ENCODE measurements around the gene SLC24A3.

SLC24A3 gene

DNA sequence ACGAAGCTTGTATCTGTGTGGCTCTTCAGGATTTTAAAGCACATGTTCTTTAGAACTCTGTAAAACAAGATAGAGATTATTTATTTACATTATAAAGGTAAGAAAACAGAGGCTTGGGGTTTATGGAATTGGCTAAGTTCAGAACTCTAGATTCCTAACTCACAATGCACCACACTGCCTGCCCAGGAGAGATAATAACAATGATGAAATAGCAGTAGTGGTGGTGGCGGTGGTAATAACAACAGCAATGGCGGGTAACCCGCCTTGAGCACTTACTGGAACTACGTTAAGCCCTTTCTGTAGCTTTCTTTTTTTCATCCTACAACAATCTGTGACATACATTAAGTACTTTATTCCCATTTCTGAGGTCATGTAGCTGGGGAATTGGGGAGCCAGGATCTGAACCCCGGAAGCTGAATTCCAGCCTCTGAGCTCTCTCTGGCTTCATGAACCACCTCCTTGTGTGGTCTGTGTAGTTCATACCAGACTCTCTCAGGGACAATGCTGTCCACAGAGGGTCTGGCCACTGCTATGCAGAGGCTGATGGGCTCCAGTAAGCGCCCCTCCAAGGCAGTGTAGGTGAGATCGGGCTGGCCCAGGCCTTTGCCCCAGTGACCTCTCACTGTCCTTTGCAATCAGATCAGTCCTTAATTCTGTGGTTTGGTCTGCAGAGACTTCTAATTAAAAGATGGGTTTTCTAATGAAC lies 260.9 kb downstream of the SLC24A3 start:
- DNase-seq: no peak

DNA sequence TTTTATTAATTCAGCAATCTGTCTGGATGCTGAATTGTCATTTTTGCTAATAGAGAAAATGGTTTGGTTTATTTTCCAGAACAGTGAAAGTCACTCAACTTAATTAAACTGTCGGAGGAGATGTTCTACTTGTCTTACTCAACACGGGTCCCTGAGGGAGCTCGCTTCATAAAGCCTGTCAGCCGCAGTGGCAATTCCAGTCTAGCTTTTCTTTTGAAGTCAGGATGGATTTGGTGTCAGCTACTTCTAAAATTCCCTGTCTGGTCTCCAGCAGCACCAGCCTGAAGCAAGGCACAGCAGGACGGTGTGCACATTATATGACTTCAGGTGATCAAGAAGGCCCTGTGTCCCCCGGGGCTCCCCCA lies 261.5 kb downstream of the SLC24A3 start:
- DNase-seq: no peak

DNA sequence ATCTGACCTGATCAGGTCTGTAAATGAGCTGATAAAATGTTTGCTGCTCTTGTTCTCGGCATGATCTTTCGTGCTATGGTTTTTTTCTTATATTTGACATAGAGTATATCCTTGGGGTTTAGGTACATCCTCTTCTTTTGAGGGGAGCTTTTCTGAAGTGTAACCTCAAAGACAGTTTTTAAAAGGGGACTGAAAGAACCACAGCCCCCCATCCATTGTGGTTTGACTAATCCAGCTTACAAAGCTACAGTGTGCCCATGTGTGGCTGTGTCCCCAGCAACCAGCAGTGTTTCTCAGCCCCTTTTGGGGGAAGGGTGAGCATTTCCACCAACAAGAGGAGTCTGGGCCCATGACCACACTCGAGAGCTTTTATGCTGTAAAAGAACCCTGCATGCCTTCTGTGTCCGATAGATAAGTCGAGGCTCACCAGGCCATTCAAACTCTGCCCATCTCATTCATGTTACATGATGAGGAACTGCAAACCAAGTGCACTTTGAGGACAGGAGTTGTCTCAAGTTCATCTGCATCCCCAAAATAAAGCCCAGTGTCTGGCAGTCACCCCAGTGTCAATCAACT lies 266.0 kb downstream of the SLC24A3 start:
- DNase-seq: no peak

DNA sequence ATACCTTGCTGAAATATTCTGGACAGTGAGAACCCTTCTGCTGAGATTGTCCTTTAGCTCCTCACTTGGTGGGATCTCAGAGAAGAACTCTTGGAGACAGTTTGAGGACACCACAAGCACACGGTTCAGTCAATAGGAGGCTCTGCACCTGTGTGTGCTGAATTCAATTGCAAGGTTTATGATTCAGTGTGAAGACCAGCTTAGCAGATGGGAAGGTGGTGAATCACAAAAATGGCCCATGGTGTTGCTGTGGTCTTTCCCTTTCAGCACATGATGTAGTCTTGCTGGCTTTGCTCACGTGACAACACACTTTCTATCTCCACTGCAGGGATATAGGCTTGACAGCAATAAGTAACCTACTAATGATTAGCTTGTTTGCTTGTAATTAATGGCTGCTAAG lies 270.3 kb downstream of the SLC24A3 start:
- no peak for DNase-seq

DNA sequence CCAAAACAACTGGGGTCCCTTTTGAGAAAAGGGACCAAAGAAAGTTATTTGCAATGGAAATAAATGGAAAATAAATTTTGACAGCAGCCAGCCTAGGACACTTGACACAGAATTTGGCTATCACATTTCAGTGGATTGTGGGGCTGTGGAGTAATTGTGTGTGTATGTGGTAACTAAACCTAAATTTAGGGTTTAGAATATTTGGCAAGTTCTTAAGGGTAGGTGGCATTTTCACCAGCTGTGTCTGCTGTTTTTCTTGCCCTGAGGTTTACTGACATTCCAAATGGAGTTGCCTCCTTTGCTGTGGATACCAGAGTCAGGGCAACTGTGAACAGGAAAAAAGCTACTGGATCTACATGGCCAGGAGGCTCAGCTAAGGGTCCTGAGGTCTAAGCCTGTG lies 270.9 kb downstream of the SLC24A3 start:
- no peak for DNase-seq

DNA sequence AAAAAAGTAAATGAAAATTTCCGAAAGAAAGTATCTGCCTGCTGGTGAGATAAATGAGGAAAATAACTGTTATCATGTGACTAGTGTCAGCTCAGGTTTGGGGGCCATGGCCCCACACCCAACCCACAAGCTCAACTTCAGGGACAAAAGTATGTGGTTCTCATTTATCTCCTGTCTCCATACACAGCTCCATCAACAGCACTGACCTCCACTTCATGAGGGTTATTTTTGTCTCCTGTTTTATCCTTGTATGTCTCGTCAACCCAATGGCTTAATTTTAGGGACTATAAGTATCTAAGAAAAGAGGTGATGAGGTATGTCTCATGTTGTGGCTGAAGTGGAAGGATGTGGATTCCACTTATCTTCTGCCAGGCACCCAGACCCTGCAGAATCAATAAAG lies 274.0 kb downstream of the SLC24A3 start:
- no peak for DNase-seq

DNA sequence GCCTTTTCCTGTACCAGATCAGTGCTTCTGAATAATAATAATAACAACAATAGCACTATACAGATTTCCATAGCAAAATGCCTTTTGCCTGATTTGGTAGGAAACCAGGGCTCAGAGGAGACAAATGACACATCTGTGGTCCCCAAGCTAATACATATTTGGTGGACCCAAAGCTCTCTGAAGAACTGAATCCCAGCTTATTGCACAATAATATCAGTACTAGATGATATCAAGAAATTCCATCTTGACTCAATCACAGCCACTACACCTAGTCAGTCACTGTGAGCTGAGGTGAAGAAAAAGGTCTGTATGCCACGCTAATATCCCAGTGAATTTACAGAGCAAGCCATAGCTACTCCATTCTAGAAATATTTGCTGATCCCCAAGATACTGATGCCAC lies 275.0 kb downstream of the SLC24A3 start:
- no peak for DNase-seq

DNA sequence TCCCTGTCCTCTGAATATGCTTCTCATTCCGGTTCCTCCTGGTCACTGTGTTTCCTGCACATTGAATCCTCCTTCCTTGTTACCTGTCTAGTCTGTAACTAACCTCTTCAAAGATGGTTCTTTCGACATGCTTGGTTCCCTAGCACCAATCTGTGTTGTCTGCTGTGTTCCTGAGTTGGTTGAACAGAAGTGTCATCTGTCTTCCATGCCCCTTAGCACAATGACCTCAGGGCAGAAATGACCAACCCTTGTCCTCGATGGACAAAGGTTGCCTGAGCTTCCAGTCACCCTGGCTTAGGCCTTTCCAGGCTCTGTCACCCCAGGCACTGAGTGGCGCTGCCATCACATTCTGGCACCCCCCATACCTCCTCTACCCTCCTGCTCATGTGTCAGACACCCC lies 278.8 kb downstream of the SLC24A3 start:
- DNase-seq: no peak

DNA sequence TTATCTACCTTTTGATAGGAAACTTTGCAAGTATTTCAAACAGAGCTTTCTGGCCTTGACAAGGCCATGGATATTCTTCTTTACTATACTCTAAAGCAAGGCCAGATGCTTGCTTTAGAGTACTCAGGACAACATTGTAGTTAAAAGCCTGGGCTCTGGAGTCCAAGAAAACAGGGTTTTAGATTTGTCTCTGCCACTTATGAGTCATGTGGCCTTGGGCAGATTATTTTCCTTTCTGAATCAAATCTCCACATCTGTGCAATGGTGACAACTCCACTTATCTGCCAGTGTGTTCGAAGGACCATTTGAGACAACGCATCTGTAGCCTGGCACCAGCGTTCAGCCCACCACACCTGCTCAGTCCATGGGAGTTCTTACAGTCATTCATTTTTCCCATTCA lies 279.7 kb downstream of the SLC24A3 start:
- DNase-seq: no peak

DNA sequence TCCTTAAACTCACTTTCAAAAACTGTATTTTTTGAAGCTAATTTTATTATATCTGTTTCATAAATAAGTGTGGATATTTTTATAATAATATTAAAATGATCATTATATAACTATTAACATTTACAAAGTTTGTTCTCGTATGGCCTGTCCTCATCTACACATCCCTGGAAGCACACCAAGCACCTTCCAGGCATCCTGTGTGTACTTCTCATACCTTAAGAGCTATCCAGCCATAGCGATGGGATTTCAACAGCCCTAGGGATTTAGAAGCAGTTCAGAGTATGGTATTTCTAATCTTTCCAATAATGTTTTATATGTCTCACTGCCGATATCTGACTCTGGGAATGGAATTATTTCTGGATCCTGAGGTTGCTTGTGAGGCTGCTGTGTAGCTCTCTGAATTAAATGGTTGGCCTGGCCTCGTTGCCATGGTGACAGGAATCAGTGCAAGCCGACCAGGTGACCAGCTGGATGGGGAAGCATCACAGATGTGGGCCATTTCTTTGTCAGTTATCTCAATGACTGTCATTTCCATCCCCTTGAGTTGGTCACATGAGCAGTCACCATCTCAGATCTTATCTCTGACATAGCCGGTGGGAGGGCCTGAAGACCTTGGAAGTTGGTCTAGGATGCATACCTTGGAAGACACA lies 280.4 kb downstream of the SLC24A3 start:
- no peak for DNase-seq

DNA sequence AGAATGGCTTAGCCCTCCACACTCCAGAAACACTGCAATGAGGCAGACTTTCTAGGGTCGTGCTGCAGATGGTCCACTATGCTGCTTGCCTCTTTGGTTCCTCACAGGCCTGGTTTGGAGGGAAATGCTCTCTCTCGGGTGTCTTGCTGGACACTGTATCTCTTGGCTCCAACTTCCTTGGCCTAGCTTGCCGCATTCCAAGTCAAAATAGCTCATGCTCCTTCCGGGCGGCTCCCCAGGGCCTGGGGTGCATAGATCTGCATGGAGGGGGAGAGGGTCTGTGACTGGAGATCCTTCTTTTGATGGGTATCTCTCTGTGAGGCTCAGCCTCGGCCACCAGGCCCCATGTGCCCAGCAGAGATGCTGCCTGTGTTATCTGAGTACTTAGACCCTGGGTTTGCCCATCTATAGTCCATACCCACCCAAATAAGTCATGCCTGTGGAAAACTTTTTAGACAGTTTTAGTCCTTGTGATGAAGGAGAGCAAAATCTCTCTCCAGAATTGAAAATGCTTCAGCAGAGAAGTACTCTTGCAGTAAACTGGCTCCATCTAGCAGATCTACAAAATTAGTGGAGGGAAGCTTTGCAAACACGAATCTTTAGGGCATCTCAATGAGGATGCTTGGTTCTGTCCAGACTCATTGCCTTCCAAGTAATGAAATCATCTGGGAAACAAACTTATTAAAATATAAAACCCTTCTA lies 281.5 kb downstream of the SLC24A3 start:
- DNase-seq: no peak

DNA sequence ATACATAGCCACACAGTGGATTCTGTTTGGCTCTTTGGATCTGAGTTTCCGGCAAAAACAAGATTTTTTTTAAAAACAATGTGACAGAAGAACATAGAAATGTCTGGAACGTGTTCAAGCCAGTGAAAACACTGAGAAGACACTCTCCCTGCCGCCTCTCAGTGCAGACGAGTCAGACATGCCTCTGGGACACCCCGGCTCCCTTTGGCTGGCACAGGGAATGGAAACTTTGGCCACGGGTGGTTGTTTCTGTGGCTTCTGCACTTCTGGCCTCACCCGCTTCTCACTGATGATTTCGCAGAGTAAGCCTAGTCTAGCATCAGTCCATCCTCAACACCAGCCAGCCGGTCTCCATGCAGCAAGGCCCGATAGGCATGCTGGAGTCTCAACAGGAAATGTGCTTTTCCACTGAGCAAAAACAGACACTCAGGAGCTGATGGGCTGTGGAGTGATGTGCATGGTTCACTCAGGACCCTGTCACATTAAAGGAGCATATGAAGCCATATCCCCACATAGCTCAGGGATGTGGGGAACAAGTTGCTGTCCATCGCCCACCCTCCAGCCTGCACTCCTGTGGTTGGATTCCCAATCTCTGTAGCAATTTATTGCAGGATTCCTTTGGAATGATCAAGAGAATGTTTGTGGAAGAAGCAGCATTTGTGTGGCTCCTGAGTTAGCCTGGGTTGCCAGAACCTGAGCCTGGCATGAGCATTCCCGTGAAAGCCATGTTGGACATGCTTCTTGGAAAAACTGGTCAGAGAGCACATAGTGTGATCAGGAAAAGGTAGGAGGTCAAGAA lies 283.7 kb downstream of the SLC24A3 start:
- DNase-seq: no peak

DNA sequence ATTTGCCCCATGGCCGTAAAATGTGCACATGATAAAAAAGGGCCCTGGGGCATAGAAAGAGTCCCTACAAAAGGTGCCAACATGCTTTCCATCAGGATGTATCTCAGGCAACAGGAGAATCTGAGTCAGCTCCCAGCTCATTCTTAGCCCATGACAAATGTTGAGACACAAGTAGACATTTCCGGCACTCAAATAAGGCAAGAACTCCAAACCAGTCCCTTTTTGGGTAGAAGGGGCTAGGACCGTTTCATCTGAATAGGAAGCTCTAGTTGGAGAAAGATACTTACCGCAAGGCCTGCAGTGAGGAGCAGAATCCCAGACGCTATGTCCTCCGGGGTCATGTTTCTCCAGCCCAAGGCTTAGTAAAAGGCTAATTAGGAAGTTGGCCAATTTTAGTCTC lies 284.6 kb downstream of the SLC24A3 start:
- no peak for DNase-seq

DNA sequence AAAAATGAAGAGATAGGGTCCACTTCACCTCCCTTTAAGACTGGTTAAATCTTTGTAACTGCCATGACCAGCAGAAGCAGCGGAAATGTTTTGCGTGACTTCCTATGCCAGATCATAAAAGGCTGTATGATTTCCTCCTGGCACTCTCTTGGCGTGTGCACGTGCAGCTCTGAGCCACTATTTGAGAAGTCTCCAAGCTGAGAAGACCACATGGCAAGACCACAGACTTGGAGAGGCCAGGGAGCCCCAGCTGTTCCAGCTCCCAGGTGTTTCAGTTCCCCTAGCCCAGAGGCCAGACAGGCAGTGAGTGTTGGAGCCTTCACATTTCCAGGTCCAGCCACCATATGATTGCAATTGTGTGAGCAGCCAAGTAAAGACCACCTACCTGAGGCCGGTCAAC lies 286.3 kb downstream of the SLC24A3 start:
- no peak for DNase-seq

DNA sequence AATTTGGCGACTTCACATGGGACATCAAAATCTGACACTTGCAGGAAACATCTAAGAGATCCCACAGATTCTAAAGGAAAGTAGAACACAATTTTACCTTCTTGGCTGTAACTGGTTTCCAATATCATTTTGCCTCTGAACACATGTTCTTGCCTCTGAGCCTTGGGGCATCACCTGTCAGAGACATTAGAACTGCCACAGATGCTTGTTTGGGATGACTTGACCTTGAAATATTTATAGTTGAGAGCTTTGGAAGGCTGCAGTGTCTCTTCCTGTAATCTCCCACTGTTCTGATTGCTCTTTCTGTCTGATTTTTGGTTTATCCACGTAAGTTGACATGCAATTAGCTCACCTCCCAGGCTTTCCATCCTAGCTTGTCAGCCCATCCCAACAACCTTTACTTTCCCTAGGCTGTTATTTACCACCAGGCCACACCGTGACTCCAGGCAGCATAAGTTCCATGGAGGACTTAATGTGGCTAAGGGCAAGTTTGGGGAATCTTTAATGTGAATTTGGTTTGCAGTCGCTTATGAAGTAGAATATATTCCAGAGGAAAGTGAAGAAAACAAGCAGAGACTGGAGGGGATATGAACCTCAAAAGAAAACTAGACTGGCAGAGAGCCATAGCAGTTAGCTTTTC lies 289.2 kb downstream of the SLC24A3 start:
- DNase-seq: no peak

DNA sequence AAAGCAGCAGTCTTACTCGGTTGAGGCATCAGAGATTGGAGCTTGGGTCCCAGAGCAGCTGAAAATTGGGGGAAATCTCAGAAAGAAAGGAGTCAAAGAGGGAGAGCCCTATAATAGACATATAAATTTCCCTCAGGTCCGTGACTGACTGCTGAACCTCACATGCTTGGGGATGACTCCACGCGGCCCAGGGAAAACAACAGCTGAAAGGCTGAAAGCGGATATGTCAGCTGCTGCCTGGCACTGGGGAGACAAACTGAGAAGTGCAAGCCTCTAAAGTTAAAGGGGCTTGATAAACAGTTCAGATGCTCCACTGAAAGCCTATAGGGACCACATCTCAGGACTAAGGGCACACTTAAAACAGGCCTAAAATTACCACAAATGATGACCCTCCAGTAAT lies 289.7 kb downstream of the SLC24A3 start:
- no peak for DNase-seq

DNA sequence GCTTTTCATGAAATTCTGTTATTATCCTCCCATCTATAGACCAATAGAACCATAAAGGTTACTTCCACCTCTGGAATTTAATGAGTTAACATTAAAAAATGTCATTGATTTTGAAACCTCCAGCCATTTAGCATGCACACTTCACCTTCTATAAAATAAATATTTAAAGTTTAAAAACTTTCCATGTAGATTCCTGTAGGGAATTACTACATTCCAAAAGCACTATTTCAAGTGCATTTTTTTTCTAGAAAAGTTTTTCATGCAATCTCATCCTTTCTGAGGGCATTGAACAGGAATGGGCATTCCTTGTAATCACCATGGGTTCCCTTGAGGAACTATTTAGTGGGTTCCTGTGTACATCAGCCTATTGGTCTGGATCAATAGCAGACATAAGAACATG lies 291.8 kb downstream of the SLC24A3 start:
- no peak for DNase-seq

DNA sequence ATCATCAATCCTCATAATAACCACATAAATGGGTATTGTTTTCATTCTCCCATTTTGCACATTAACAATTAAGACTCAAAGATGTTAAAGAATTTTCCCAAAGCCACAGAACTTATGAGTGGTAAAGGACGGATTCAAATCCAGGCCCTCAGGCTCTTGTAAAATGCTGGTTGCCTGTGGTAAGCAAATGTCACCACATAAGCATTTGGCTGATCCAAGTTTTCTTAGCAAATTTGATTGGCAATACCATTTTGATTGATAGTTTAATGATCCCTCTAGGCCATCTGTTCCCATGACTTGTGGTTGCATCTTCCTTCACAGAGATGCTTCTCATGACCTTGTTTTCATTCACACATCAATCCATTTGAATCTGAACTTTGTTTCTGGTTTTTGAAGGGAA lies 293.6 kb downstream of the SLC24A3 start:
- DNase-seq: no peak

DNA sequence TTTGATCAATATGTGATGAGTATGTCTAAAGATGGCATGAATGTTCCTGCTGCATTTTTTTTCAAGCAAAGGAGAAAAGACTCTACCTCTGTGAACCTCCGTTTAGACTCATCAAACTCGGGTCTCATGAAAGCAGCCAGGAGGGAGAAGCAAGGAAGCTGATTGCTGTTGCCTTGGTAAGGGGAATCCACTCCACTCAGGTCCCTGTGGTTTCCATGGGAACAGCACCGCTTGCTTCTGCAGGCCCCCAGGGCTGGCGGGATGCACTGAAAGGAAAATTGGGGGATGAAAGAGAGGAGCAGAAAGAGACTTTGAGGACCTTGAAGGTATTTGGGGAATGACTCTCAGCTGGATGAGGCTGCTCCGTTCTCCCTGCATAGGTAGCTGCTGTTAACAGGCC lies 296.0 kb downstream of the SLC24A3 start:
- DNase-seq: no peak

DNA sequence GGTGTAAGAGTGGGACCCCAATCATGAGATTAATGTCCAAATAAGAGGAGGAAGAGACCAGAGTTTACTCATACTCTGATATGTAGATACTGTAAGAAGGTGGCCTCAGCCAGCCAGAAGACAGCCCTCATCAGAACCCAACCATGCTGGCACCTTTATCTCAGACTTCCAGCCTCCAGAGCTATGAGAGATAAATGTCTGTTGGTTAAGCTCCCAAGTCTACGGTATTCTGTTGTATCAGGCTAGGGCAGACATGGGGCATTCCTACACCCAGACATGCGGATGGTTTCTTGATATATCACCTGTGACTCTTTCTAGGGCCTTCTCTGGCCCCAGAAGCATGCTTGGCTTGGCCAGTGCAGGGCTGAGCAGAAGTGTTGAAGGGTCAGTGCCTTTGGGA lies 298.2 kb downstream of the SLC24A3 start:
- DNase-seq: no peak

DNA sequence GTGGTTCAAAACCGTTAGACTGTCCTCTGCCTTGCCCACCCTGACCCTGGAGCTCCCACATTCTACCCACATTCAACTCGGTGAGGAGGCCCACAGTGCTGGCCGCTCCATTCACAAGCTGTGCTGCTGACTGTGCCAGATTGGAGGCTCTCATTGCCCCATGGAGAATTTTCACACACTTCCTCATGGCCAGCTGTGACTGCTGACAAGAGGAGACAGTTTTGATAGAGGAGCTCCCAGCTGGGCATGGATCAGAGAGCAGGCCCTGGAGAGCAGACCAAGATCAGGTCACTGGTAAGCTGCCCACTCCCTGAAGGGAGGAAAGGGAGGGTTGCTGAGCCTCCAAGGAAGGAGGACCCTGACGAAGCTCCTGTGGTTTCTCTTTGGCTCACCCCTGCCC lies 299.5 kb downstream of the SLC24A3 start:
- no peak for DNase-seq

DNA sequence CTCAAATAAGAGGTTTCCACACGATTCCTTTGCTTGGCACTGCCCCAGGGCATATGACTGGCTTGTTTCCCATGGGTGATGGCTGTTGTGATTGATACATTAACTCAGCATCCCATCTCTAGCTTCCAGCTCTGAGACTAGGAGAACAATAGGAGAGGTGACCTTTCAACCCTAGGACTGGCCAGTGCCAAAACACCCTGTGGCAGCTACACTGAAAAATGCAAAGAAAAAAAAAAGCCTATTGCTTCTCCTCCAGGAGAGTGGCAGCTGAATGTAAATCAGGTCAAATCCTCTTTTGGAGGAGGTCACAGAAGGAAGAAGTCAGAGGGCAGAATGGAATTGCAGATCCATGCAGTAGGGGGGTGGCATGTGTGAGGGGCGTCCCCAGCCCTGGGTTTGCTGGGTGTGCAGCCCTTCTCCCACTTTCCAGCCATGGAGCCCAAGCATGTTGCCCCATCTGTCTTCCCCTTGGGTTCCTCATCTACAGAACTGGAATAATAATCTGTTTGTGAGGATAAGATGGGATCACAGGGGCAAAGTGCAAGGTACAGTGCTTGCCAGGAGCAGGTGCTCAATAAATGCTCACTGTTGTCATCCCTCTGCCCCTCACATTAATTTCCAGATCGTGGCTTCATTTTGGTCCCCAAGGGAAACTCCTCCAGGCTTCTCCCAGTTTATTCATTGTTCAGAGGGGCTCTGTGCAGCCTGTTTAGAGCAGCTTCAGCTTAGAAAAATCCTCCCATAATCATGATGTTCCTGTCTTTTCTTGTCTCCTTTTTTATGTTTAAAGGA lies 300.6 kb downstream of the SLC24A3 start:
- DNase-seq: no peak
